Measurements from ENCODE around the gene VDAC1.

VDAC1 gene

GRCh38 chr5:133968204-133968980 is 36.4 kb downstream of the VDAC1 start, which contains the start of gene C5orf15:
C5orf15 (minus strand) TSS chr5:133968625; CDS start chr5:133968584, 41 bp downstream.
- peaks cover 9% of the 10 kb centered on the region in 2 donors for H3K4me1 ChIP-seq (ENCODE audit: control insufficient read depth in 1 of 2, insufficient read depth in 2 of 2, low read length in 2 of 2)
- H3K9me3 ChIP-seq (ENCODE audit: control insufficient read depth in 1 of 2, low read length in 2 of 2) = no peaks in the 10 kb centered on the region
- H3K27ac ChIP-seq (ENCODE audit: low read depth, low read length) = peak within 1 kb of the TSS; percentile 86

GRCh38 chr5:133967698-133968203 is 37.0 kb downstream of the VDAC1 start:
- Histone ChIP-seq H3K27me3 (ENCODE audit: control insufficient read depth in 1 of 2, insufficient read depth in 2 of 2, low read length in 2 of 2) (no peaks in the 10 kb centered on the region), H3K9ac (ENCODE audit: low read depth in 1 of 2, low read length in 2 of 2) (peak overlapping the region; percentile 83 to 87), H3K9me3 (ENCODE audit: control insufficient read depth in 1 of 2, low read length in 2 of 2) (no peaks in the 10 kb centered on the region), H3K4me3 (ENCODE audit: low read depth in 1 of 2, low read length in 2 of 2) (peak overlapping the region; percentile 89 to 99), H3K36me3 (ENCODE audit: control insufficient read depth in 1 of 2, insufficient read depth in 2 of 2, low read length in 2 of 2) (peaks cover 6% of the 10 kb centered on the region in 2 donors), H3K27ac (ENCODE audit: low read depth, low read length) (peak overlapping the region; percentile 86), H3K4me1 (ENCODE audit: control insufficient read depth in 1 of 2, insufficient read depth in 2 of 2, low read length in 2 of 2) (peaks cover 9 to 14% of the 10 kb centered on the region in 2 donors)

More at GRCh38 chr5:133968204-133968980, 36.4 kb downstream of the VDAC1 start, which contains the start of gene C5orf15:
- Histone ChIP-seq H3K4me3 (ENCODE audit: low read depth in 1 of 2, low read length in 2 of 2) (peak within 1 kb of the TSS; percentile 89 to 99), H3K27me3 (ENCODE audit: control insufficient read depth in 1 of 2, insufficient read depth in 2 of 2, low read length in 2 of 2) (no peaks in the 10 kb centered on the region), H3K36me3 (ENCODE audit: control insufficient read depth in 1 of 2, insufficient read depth in 2 of 2, low read length in 2 of 2) (peaks cover 11 to 12% of the 10 kb centered on the region in 2 donors), H3K9ac (ENCODE audit: low read depth in 1 of 2, low read length in 2 of 2) (peak within 1 kb of the TSS; percentile 83 to 87)

GRCh38 chr5:133967124-133967523 is 37.7 kb downstream of the VDAC1 start:
- H3K9ac ChIP-seq (ENCODE audit: low read depth in 1 of 2, low read length in 2 of 2) = peak overlapping the region in 1 of 2 donors; percentile 87
- H3K4me1 ChIP-seq (ENCODE audit: control insufficient read depth in 1 of 2, insufficient read depth in 2 of 2, low read length in 2 of 2) = peaks cover 9 to 18% of the 10 kb centered on the region in 2 donors
- H3K4me3 ChIP-seq (ENCODE audit: low read depth in 1 of 2, low read length in 2 of 2) = peak overlapping the region; percentile 89 to 99

GRCh38 chr5:133966090-133966489 is 38.7 kb downstream of the VDAC1 start:
- H3K9ac ChIP-seq (ENCODE audit: low read depth in 1 of 2, low read length in 2 of 2) = no peak overlapping the region

More at GRCh38 chr5:133967124-133967523, 37.7 kb downstream of the VDAC1 start:
- no peak overlapping the region for H3K27ac ChIP-seq (ENCODE audit: low read depth, low read length)
- H3K27me3 ChIP-seq (ENCODE audit: control insufficient read depth in 1 of 2, insufficient read depth in 2 of 2, low read length in 2 of 2) = no peaks in the 10 kb centered on the region
- no peaks in the 10 kb centered on the region for H3K9me3 ChIP-seq (ENCODE audit: control insufficient read depth in 1 of 2, low read length in 2 of 2)
- peaks cover 4 to 6% of the 10 kb centered on the region in 2 donors for H3K36me3 ChIP-seq (ENCODE audit: control insufficient read depth in 1 of 2, insufficient read depth in 2 of 2, low read length in 2 of 2)

GRCh38 chr5:133963493-133964128 is 41.2 kb downstream of the VDAC1 start:
- H3K4me1 ChIP-seq (ENCODE audit: control insufficient read depth in 1 of 2, insufficient read depth in 2 of 2, low read length in 2 of 2) = peaks cover 9 to 18% of the 10 kb centered on the region in 2 donors
- H3K9me3 ChIP-seq (ENCODE audit: control insufficient read depth in 1 of 2, low read length in 2 of 2) = no peaks in the 10 kb centered on the region
- H3K9ac ChIP-seq (ENCODE audit: low read depth in 1 of 2, low read length in 2 of 2) = no peak overlapping the region
- H3K27me3 ChIP-seq (ENCODE audit: control insufficient read depth in 1 of 2, insufficient read depth in 2 of 2, low read length in 2 of 2) = no peaks in the 10 kb centered on the region
- H3K4me3 ChIP-seq (ENCODE audit: low read depth in 1 of 2, low read length in 2 of 2) = no peak overlapping the region
- no peak overlapping the region for H3K27ac ChIP-seq (ENCODE audit: low read depth, low read length)
- H3K36me3 ChIP-seq (ENCODE audit: control insufficient read depth in 1 of 2, insufficient read depth in 2 of 2, low read length in 2 of 2) = no peaks in the 10 kb centered on the region

More at GRCh38 chr5:133966090-133966489, 38.7 kb downstream of the VDAC1 start:
- H3K27ac ChIP-seq (ENCODE audit: low read depth, low read length) = no peak overlapping the region
- no peaks in the 10 kb centered on the region for H3K9me3 ChIP-seq (ENCODE audit: control insufficient read depth in 1 of 2, low read length in 2 of 2)
- no peaks in the 10 kb centered on the region for H3K36me3 ChIP-seq (ENCODE audit: control insufficient read depth in 1 of 2, insufficient read depth in 2 of 2, low read length in 2 of 2)
- H3K4me3 ChIP-seq (ENCODE audit: low read depth in 1 of 2, low read length in 2 of 2) = no peak overlapping the region
- peaks cover 9 to 18% of the 10 kb centered on the region in 2 donors for H3K4me1 ChIP-seq (ENCODE audit: control insufficient read depth in 1 of 2, insufficient read depth in 2 of 2, low read length in 2 of 2)
- H3K27me3 ChIP-seq (ENCODE audit: control insufficient read depth in 1 of 2, insufficient read depth in 2 of 2, low read length in 2 of 2) = no peaks in the 10 kb centered on the region

- Histone ChIP-seq H3K9ac (ENCODE audit: low read depth in 1 of 2, low read length in 2 of 2) (no peak overlapping the region), H3K27me3 (ENCODE audit: control insufficient read depth in 1 of 2, insufficient read depth in 2 of 2, low read length in 2 of 2) (no peaks in the 10 kb centered on the region), H3K9me3 (ENCODE audit: control insufficient read depth in 1 of 2, low read length in 2 of 2) (no peaks in the 10 kb centered on the region), H3K4me1 (ENCODE audit: control insufficient read depth in 1 of 2, insufficient read depth in 2 of 2, low read length in 2 of 2) (peaks cover 9 to 18% of the 10 kb centered on the region in 2 donors), H3K27ac (ENCODE audit: low read depth, low read length) (no peak overlapping the region), H3K4me3 (ENCODE audit: low read depth in 1 of 2, low read length in 2 of 2) (no peak overlapping the region), H3K36me3 (ENCODE audit: control insufficient read depth in 1 of 2, insufficient read depth in 2 of 2, low read length in 2 of 2) (no peaks in the 10 kb centered on the region)
These were observed 41.8 kb downstream of the VDAC1 start for GRCh38 chr5:133962801-133963476.

- Histone ChIP-seq H3K36me3 (ENCODE audit: control insufficient read depth in 1 of 2, insufficient read depth in 2 of 2, low read length in 2 of 2) (peaks cover 3 to 5% of the 10 kb centered on the region in 2 donors), H3K9me3 (ENCODE audit: control insufficient read depth in 1 of 2, low read length in 2 of 2) (no peaks in the 10 kb centered on the region), H3K4me3 (ENCODE audit: low read depth in 1 of 2, low read length in 2 of 2) (no peak overlapping the region), H3K4me1 (ENCODE audit: control insufficient read depth in 1 of 2, insufficient read depth in 2 of 2, low read length in 2 of 2) (peaks cover 2 to 12% of the 10 kb centered on the region in 2 donors), H3K27me3 (ENCODE audit: control insufficient read depth in 1 of 2, insufficient read depth in 2 of 2, low read length in 2 of 2) (no peaks in the 10 kb centered on the region), H3K9ac (ENCODE audit: low read depth in 1 of 2, low read length in 2 of 2) (no peak overlapping the region), H3K27ac (ENCODE audit: low read depth, low read length) (no peak overlapping the region)
These were observed 42.6 kb downstream of the VDAC1 start for GRCh38 chr5:133962131-133962530.

GRCh38 chr5:133959643-133960042 is 45.1 kb downstream of the VDAC1 start:
- Histone ChIP-seq H3K36me3 (ENCODE audit: control insufficient read depth in 1 of 2, insufficient read depth in 2 of 2, low read length in 2 of 2) (peaks cover 9 to 10% of the 10 kb centered on the region in 2 donors), H3K4me1 (ENCODE audit: control insufficient read depth in 1 of 2, insufficient read depth in 2 of 2, low read length in 2 of 2) (peaks cover 0 to 12% of the 10 kb centered on the region in 2 donors), H3K9ac (ENCODE audit: low read depth in 1 of 2, low read length in 2 of 2) (no peak overlapping the region), H3K27me3 (ENCODE audit: control insufficient read depth in 1 of 2, insufficient read depth in 2 of 2, low read length in 2 of 2) (no peaks in the 10 kb centered on the region), H3K27ac (ENCODE audit: low read depth, low read length) (no peak overlapping the region), H3K4me3 (ENCODE audit: low read depth in 1 of 2, low read length in 2 of 2) (no peak overlapping the region), H3K9me3 (ENCODE audit: control insufficient read depth in 1 of 2, low read length in 2 of 2) (no peaks in the 10 kb centered on the region)

- H3K9ac ChIP-seq (ENCODE audit: low read depth in 1 of 2, low read length in 2 of 2) = no peak overlapping the region
- H3K4me3 ChIP-seq (ENCODE audit: low read depth in 1 of 2, low read length in 2 of 2) = no peak overlapping the region
- H3K27me3 ChIP-seq (ENCODE audit: control insufficient read depth in 1 of 2, insufficient read depth in 2 of 2, low read length in 2 of 2) = no peaks in the 10 kb centered on the region
- H3K36me3 ChIP-seq (ENCODE audit: control insufficient read depth in 1 of 2, insufficient read depth in 2 of 2, low read length in 2 of 2) = peaks cover 9 to 10% of the 10 kb centered on the region in 2 donors
- H3K27ac ChIP-seq (ENCODE audit: low read depth, low read length) = no peak overlapping the region
- H3K4me1 ChIP-seq (ENCODE audit: control insufficient read depth in 1 of 2, insufficient read depth in 2 of 2, low read length in 2 of 2) = peaks cover 12 to 19% of the 10 kb centered on the region in 2 donors
- H3K9me3 ChIP-seq (ENCODE audit: control insufficient read depth in 1 of 2, low read length in 2 of 2) = no peaks in the 10 kb centered on the region
These were observed 47.2 kb downstream of the VDAC1 start for GRCh38 chr5:133957591-133957990.

All from duodenal mucosa (tissue), 2 donors.